ENCODE measurements around the gene CCDC3.

CCDC3 gene

GRCh38 chr10:12890958-12891357 lies 110.6 kb downstream of the CCDC3 start:
- H3F3A ChIP-seq (ENCODE audit: insufficient read depth): no peaks in the 10 kb centered on the region
- H3K4me2 ChIP-seq (ENCODE audit: low read depth, low read length, poor library complexity, severe bottlenecking): no peak overlapping the region
- 0 out of 2 replicates have a peak, but pooled peaks cover 6% of the 10 kb centered on the region for H3K27me3 ChIP-seq (ENCODE audit: low read length)
- no peaks in the 10 kb centered on the region for H3K9me3 ChIP-seq (ENCODE audit: insufficient read depth, low read length)
- H4K20me1 ChIP-seq (ENCODE audit: low read depth, low read length): no peaks in the 10 kb centered on the region
- H3K4me3 ChIP-seq (ENCODE audit: insufficient read depth, low read length, poor library complexity, severe bottlenecking): no peak overlapping the region
- H3K27ac ChIP-seq (ENCODE audit: low read depth, low read length): no peak overlapping the region
- H3K9me2 ChIP-seq (replicated peaks; ENCODE audit: insufficient read depth, low read length): no peaks in the 10 kb centered on the region
- H3K79me2 ChIP-seq (ENCODE audit: insufficient read depth, low read length): no peaks in the 10 kb centered on the region
- H3K36me3 ChIP-seq (ENCODE audit: low read length): no peaks in the 10 kb centered on the region
- H2AFZ ChIP-seq (ENCODE audit: low read depth, low read length, severe bottlenecking): no peak overlapping the region
- no peak overlapping the region for H3K9ac ChIP-seq (ENCODE audit: low read length)
- no peak for TF ChIP-seq EZH2phosphoT487 (conservative IDR thresholded peaks at IDR 0.05; ENCODE audit: low read length)
- TF ChIP-seq CTCF (IDR thresholded peaks at IDR 0.05; ENCODE audit: insufficient read depth, low read length, poor library complexity, severe bottlenecking): no peak

- no peaks in the 10 kb centered on the region for H3K9me2 ChIP-seq (replicated peaks; ENCODE audit: insufficient read depth, low read length)
- no peak overlapping the region for H3K4me2 ChIP-seq (ENCODE audit: low read depth, low read length, poor library complexity, severe bottlenecking)
- TF ChIP-seq CTCF (IDR thresholded peaks at IDR 0.05; ENCODE audit: insufficient read depth, low read length, poor library complexity, severe bottlenecking) (no peak), EZH2phosphoT487 (conservative IDR thresholded peaks at IDR 0.05; ENCODE audit: low read length) (no peak)
- no peaks in the 10 kb centered on the region for H3K79me2 ChIP-seq (ENCODE audit: insufficient read depth, low read length)
- H3K36me3 ChIP-seq (ENCODE audit: low read length): no peaks in the 10 kb centered on the region
- no peaks in the 10 kb centered on the region for H3F3A ChIP-seq (ENCODE audit: insufficient read depth)
- no peak overlapping the region for H3K27ac ChIP-seq (ENCODE audit: low read depth, low read length)
- no peaks in the 10 kb centered on the region for H4K20me1 ChIP-seq (ENCODE audit: low read depth, low read length)
- H3K9me3 ChIP-seq (ENCODE audit: insufficient read depth, low read length): no peaks in the 10 kb centered on the region
- H3K27me3 ChIP-seq (ENCODE audit: low read length): 0 out of 2 replicates have a peak, but pooled peaks cover 4% of the 10 kb centered on the region
- no peak overlapping the region for H2AFZ ChIP-seq (ENCODE audit: low read depth, low read length, severe bottlenecking)
- H3K4me3 ChIP-seq (ENCODE audit: insufficient read depth, low read length, poor library complexity, severe bottlenecking): no peak overlapping the region
- H3K9ac ChIP-seq (ENCODE audit: low read length): no peak overlapping the region
These were observed 113.0 kb downstream of the CCDC3 start for GRCh38 chr10:12888470-12888869.

GRCh38 chr10:12887780-12888179 lies 113.7 kb downstream of the CCDC3 start:
- H3K9me3 ChIP-seq (ENCODE audit: insufficient read depth, low read length): no peaks in the 10 kb centered on the region
- TF ChIP-seq EZH2phosphoT487 (conservative IDR thresholded peaks at IDR 0.05; ENCODE audit: low read length) (no peak), CTCF (IDR thresholded peaks at IDR 0.05; ENCODE audit: insufficient read depth, low read length, poor library complexity, severe bottlenecking) (no peak)
- no peak overlapping the region for H2AFZ ChIP-seq (ENCODE audit: low read depth, low read length, severe bottlenecking)
- no peak overlapping the region for H3K4me3 ChIP-seq (ENCODE audit: insufficient read depth, low read length, poor library complexity, severe bottlenecking)
- no peaks in the 10 kb centered on the region for H3K9me2 ChIP-seq (replicated peaks; ENCODE audit: insufficient read depth, low read length)
- H4K20me1 ChIP-seq (ENCODE audit: low read depth, low read length): no peaks in the 10 kb centered on the region
- H3K79me2 ChIP-seq (ENCODE audit: insufficient read depth, low read length): no peaks in the 10 kb centered on the region
- H3K27ac ChIP-seq (ENCODE audit: low read depth, low read length): no peak overlapping the region
- no peak overlapping the region for H3K9ac ChIP-seq (ENCODE audit: low read length)
- 0 out of 2 replicates have a peak, but pooled peaks cover 3% of the 10 kb centered on the region for H3K27me3 ChIP-seq (ENCODE audit: low read length)
- H3K4me2 ChIP-seq (ENCODE audit: low read depth, low read length, poor library complexity, severe bottlenecking): no peak overlapping the region
- no peaks in the 10 kb centered on the region for H3F3A ChIP-seq (ENCODE audit: insufficient read depth)
- H3K36me3 ChIP-seq (ENCODE audit: low read length): no peaks in the 10 kb centered on the region
